ENCODE measurements around the gene POMGNT1.

The POMGNT1 gene

GRCh38 chr1:46210561-46210960 is 12.3 kb upstream of the POMGNT1 start:
- no peak for DNase-seq (ENCODE audit: low read depth)

GRCh38 chr1:46206399-46206798 is 8.2 kb upstream of the POMGNT1 start:
- DNase-seq (ENCODE audit: low read depth) = no peak

GRCh38 chr1:46205791-46206190 is 7.6 kb upstream of the POMGNT1 start:
- no peak for DNase-seq (ENCODE audit: low read depth)

GRCh38 chr1:46205141-46205540 is 6.9 kb upstream of the POMGNT1 start:
- no peak for DNase-seq (ENCODE audit: low read depth)

- no peak for DNase-seq (ENCODE audit: low read depth)
These were observed 6.1 kb upstream of the POMGNT1 start for GRCh38 chr1:46204406-46204742.

GRCh38 chr1:46203738-46204405 is 5.6 kb upstream of the POMGNT1 start:
- DNase-seq (ENCODE audit: low read depth) = no peak

- no peak for DNase-seq (ENCODE audit: low read depth)
These were observed 1.1 kb upstream of the POMGNT1 start for GRCh38 chr1:46199233-46199749.

- no peak for DNase-seq (ENCODE audit: low read depth)
These were observed 672 bp downstream of the POMGNT1 start for GRCh38 chr1:46197560-46197963.

GRCh38 chr1:46196609-46197008 is 1.6 kb downstream of the POMGNT1 start:
- DNase-seq (ENCODE audit: low read depth) = no peak

GRCh38 chr1:46194641-46195193 is 3.5 kb downstream of the POMGNT1 start:
- no peak for DNase-seq (ENCODE audit: low read depth)

- DNase-seq (ENCODE audit: low read depth) = no peak
These were observed 4.2 kb downstream of the POMGNT1 start for GRCh38 chr1:46193984-46194570.

- no peak for DNase-seq (ENCODE audit: low read depth)
These were observed 4.9 kb downstream of the POMGNT1 start for GRCh38 chr1:46193285-46193684.

- no peak for DNase-seq (ENCODE audit: low read depth)
These were observed 6.1 kb downstream of the POMGNT1 start for GRCh38 chr1:46192171-46192570.

- DNase-seq (ENCODE audit: low read depth) = no peak
These were observed 7.1 kb downstream of the POMGNT1 start for GRCh38 chr1:46191033-46191701.

- no peak for DNase-seq (ENCODE audit: low read depth)
These were observed 7.7 kb downstream of the POMGNT1 start for GRCh38 chr1:46190539-46190938.

- DNase-seq (ENCODE audit: low read depth) = no peak
These were observed 9.8 kb downstream of the POMGNT1 start for GRCh38 chr1:46188295-46189030.

GRCh38 chr1:46187106-46187869 is 10.9 kb downstream of the POMGNT1 start:
- DNase-seq (ENCODE audit: low read depth) = no peak

- DNase-seq (ENCODE audit: low read depth) = no peak
These were observed 12.2 kb downstream of the POMGNT1 start for GRCh38 chr1:46186076-46186475.

- DNase-seq (ENCODE audit: low read depth) = no peak
These were observed 13.1 kb downstream of the POMGNT1 start for GRCh38 chr1:46184920-46185658.

- DNase-seq (ENCODE audit: low read depth) = no peak
These were observed 14.2 kb downstream of the POMGNT1 start for GRCh38 chr1:46183926-46184557.
